Lower leg skin (tissue), 4 donors: Measurements from ENCODE around the gene MXD1. TPM values are rescaled to one million over a fixed set of nuclear protein-coding genes. Genes with fewer than 3 reads are reported as not detected.

ENCODE experiments used
- DNase-seq, 2 donors: peaks; one replicate each; pipeline ENCODE4 v3.0.0-alpha.2; 2019; ENCODE audit warnings: low spot score in 2 of 2
- H3K4me3 ChIP-seq: fragments of 200-600 bp; sonication (generic); 2 replicates; pipeline ENCODE4 v1.5.1; 2017; ENCODE audit warnings: mild to moderate bottlenecking, low read depth; ENCODE audit not compliant: poor library complexity, severe bottlenecking
- POLR2A ChIP-seq, 2 donors: fragments of 450-650 bp; IDR thresholded peaks; one replicate each; pipeline ENCODE4 v1.6.1; 2016 to 2017; ENCODE audit warnings: antibody characterized with exemption in 2 of 2, mild to moderate bottlenecking in 1 of 2, moderate library complexity in 1 of 2
- WGBS, 2 donors: methylation state at CpG; one replicate each; pipeline ENCODE4 v1.1.5; 2018; 5-methylcytosine and 5-hydroxymethylcytosine counted together
- intact Hi-C: fragments of 100-400 bp; cut with DNase I; formaldehyde crosslinking; loops from one replicate; pipeline ENCODE4 v1.15.0; 2023; ENCODE audit warnings: low total_unique reads
- total RNA-seq, 4 donors: library from RNA; depleted of rRNA; stranded (reverse); fragments of >200 nt; gene quantifications; one replicate each; pipeline ENCODE4 v1.1.0, GENCODE V29; 2016
- TF ChIP-seq, protein P1 (sequence below), 3 donors: fragments of 450-650 bp; IDR thresholded peaks; one replicate each; pipeline ENCODE4 v1.5.1; 2016; ENCODE audit warnings: antibody characterized with exemption in 3 of 3, mild to moderate bottlenecking in 3 of 3, moderate library complexity in 2 of 3

Gene MXD1
- total RNA-seq, 4 donors from 2014 or later = 19.1 to 26.6 (median 23.9) TPM

DNA sequence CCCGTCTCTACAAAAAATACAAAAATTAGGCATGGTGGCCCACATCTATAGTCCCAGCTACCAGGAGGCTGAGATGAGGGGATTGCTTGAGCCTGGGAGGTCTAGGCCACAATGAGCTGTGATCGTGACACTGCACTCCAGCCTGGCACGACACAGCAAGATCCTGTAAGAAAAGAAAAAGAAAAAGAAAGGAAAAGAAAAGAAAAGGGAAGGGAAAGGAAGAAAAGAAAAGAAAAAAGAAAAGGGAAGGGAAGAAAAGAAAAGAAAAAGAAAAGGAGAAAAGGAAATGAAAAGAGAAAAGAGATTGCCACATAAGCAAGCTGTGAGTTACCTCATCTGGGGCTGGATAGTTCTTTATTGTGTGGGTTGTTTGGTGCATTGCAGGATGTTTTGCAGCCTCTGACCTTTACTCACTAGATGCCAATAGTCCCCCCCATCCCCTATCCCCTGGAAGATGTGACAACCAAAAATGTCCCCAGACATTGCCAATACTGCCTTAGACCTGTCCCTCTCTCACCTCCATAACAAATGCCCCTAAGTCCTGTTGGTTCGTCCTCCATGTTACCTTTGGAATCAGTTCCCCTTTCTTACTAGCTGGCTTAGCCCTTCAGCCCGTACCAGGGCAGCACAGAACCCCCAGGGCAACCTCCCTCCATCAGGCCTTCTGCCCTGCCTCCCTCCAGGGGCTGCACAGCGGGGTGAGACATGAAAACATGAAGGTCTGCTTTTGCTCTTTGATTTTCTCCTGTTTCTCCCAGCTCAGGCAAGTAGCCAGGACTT, 37.6 kb downstream of the MXD1 start:
- WGBS, 2 donors = 82 to 87% methylated on average over 6 of the region's 6 CpGs
- H3K4me3 ChIP-seq = no peak overlapping the region
- TF ChIP-seq, protein P1, sequence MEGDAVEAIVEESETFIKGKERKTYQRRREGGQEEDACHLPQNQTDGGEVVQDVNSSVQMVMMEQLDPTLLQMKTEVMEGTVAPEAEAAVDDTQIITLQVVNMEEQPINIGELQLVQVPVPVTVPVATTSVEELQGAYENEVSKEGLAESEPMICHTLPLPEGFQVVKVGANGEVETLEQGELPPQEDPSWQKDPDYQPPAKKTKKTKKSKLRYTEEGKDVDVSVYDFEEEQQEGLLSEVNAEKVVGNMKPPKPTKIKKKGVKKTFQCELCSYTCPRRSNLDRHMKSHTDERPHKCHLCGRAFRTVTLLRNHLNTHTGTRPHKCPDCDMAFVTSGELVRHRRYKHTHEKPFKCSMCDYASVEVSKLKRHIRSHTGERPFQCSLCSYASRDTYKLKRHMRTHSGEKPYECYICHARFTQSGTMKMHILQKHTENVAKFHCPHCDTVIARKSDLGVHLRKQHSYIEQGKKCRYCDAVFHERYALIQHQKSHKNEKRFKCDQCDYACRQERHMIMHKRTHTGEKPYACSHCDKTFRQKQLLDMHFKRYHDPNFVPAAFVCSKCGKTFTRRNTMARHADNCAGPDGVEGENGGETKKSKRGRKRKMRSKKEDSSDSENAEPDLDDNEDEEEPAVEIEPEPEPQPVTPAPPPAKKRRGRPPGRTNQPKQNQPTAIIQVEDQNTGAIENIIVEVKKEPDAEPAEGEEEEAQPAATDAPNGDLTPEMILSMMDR (IDR thresholded peaks at IDR 0.05) = no peak
- no peak for TF ChIP-seq POLR2A (IDR thresholded peaks at IDR 0.05)
- no peak for DNase-seq
- intact Hi-C loops = no loop called here

DNA sequence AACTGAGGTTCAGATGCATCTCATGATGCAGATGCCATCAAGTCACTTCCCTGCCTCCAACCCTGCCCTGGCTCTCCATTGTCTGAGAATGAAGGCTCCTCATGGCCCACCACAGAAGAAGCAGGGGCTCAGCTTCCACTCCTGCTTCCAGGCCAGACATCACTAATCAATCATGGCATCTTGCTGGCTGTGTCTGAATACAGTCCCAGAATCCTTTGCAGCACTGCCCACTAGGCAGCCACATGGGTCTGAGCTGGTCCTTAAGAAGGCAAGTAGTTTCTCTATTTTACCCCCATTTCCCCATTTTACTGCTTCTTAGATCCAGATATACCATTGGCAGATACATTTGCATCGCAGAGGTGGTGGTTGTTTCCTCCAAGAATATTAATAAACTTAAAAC, 39.2 kb downstream of the MXD1 start:
- intact Hi-C loops = no loop called here
- no peak overlapping the region for H3K4me3 ChIP-seq
- 90 to 94% methylated on average over 1 of the region's 1 CpG for WGBS, 2 donors
- DNase-seq = no peak
- TF ChIP-seq POLR2A (IDR thresholded peaks at IDR 0.05) = no peak
- TF ChIP-seq, protein P1 (IDR thresholded peaks at IDR 0.05) = no peak

DNA sequence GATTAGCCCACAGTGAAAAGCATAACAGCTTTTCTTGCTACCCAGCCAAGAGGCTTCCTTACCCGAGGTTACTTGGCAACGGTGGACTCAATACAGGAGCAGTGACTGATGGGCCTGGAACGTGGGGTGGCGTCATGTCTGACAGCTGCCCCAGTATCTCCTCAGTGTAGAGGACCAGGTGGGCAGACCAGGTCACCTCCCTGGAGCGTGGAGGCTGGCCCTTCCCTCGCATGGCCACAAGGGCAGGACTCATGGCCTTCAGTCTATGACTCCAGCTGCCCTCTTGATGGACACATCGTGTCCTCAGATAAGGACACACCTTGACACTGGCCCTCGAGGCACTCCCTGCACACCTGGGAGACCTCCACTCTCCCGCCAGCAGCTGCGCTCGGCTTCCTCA, 40.1 kb downstream of the MXD1 start:
- TF ChIP-seq, protein P1 (IDR thresholded peaks at IDR 0.05) = no peak
- TF ChIP-seq POLR2A (IDR thresholded peaks at IDR 0.05) = no peak
- intact Hi-C loops = no loop called here
- 69 to 79% methylated on average over 11 of the region's 11 CpGs for WGBS, 2 donors

DNA sequence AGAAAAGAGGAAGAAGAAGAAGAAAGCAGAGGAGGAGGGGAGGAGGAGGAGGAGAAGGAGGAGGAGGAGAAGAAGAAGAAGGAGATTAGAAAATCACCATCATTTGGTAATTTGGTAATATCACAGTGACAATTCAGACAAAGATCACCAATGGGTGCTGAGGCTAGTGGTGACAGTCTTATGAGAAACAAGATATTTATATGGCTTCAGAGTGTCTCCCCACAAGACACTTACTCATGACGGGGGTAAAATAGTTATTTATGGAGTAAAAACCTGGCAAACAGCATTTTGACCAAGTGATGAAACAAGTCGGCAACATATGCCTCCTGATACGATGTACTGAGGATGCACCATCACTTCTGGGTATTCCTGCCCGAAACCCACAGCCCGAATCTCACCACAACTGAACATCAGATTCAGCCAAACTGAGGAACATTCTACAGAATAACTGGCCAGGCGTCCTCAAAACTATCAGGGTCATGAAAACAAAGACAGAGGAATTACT, 41.6 kb downstream of the MXD1 start:
- H3K4me3 ChIP-seq = no peak overlapping the region
- DNase-seq = no peak
- intact Hi-C loops = no loop called here
- WGBS, 2 donors = 91 to 94% methylated on average over 6 of the region's 6 CpGs
- TF ChIP-seq, protein P1 (IDR thresholded peaks at IDR 0.05) = no peak
- no peak for TF ChIP-seq POLR2A (IDR thresholded peaks at IDR 0.05)

More for the DNA sequence above, 40.1 kb downstream of the MXD1 start:
- no peak overlapping the region for H3K4me3 ChIP-seq
- no peak for DNase-seq

DNA sequence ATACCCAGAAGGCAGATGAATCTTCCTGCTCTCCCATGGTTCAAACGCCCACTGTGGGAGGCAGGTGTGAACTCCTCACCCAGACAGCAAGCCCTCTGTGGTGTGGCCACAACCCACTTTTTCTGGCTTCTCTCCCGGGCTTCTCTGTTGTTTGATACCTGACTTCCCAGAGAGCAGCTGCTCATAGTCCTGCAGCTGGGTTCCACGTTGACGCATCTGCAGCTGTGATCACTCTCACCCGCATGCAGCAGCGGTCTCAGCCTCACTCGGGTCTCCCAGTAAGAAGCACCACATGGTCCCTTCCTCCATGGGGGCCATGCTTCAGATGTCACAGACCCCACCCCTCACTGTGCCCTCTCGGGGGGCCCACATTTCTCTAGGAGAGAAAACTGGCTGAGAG, 43.1 kb downstream of the MXD1 start:
- no peak for DNase-seq
- WGBS, 2 donors = 25 to 32% methylated on average over 8 of the region's 8 CpGs
- no peak overlapping the region for H3K4me3 ChIP-seq
- intact Hi-C loops = no loop called here
- TF ChIP-seq, protein P1 (IDR thresholded peaks at IDR 0.05) = no peak
- TF ChIP-seq POLR2A (IDR thresholded peaks at IDR 0.05) = no peak
